ENCODE measurements around the gene HOXA7.

DNA sequence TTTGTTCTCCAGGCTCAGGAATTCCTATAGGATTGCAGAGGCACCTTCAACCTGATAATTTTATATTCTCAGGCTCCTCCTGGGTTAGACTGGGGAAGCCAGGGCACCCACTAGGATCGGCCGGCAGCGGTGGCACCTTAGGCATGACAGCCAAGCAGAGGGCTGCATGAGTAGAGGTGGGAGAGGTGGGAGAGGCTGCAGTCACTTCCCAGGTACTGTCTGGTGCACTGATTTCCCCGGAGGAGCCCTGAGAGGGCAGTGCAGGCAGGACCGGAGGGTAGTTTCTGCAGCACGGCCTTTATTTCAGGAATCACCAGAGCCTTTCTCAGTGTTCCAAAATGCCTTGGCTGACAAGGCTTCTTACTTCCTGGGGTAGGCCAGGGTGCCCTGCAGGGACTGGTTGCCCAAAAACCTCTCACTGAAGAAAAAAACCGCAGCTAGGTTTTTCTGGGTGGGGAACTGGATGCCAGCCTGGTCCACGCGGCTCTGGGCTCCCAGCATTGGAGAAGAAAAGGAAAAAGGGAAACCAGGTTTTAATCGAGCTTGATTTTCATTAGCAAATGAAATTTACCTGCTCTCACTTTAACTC lies 47.0 kb upstream of the HOXA7 start:
- TF ChIP-seq, protein P1, sequence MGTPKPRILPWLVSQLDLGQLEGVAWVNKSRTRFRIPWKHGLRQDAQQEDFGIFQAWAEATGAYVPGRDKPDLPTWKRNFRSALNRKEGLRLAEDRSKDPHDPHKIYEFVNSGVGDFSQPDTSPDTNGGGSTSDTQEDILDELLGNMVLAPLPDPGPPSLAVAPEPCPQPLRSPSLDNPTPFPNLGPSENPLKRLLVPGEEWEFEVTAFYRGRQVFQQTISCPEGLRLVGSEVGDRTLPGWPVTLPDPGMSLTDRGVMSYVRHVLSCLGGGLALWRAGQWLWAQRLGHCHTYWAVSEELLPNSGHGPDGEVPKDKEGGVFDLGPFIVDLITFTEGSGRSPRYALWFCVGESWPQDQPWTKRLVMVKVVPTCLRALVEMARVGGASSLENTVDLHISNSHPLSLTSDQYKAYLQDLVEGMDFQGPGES (IDR thresholded peaks at IDR 0.05; ENCODE audit: low read depth, low read length) = no peak
- TF ChIP-seq, protein P2, sequence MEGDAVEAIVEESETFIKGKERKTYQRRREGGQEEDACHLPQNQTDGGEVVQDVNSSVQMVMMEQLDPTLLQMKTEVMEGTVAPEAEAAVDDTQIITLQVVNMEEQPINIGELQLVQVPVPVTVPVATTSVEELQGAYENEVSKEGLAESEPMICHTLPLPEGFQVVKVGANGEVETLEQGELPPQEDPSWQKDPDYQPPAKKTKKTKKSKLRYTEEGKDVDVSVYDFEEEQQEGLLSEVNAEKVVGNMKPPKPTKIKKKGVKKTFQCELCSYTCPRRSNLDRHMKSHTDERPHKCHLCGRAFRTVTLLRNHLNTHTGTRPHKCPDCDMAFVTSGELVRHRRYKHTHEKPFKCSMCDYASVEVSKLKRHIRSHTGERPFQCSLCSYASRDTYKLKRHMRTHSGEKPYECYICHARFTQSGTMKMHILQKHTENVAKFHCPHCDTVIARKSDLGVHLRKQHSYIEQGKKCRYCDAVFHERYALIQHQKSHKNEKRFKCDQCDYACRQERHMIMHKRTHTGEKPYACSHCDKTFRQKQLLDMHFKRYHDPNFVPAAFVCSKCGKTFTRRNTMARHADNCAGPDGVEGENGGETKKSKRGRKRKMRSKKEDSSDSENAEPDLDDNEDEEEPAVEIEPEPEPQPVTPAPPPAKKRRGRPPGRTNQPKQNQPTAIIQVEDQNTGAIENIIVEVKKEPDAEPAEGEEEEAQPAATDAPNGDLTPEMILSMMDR (IDR thresholded peaks at IDR 0.05) = no peak
- no peak for TF ChIP-seq SMC3 (IDR thresholded peaks at IDR 0.05; ENCODE audit: low read depth, low read length)
- no peak for TF ChIP-seq YY1 (IDR thresholded peaks at IDR 0.05; ENCODE audit: low read depth)
- no peak for TF ChIP-seq RCOR1 (IDR thresholded peaks at IDR 0.05; ENCODE audit: low read length)
- TF ChIP-seq, protein P3, sequence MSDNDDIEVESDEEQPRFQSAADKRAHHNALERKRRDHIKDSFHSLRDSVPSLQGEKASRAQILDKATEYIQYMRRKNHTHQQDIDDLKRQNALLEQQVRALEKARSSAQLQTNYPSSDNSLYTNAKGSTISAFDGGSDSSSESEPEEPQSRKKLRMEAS (IDR thresholded peaks at IDR 0.05; ENCODE audit: low read depth) = no peak
- TF ChIP-seq NRF1 (IDR thresholded peaks at IDR 0.05; ENCODE audit: low read depth, low read length) = no peak
- no peak for TF ChIP-seq MXI1 (IDR thresholded peaks at IDR 0.05; ENCODE audit: low read depth, low read length)
- TF ChIP-seq GABPA (IDR thresholded peaks at IDR 0.05; ENCODE audit: low read depth) = no peak
- TF ChIP-seq JUND (IDR thresholded peaks at IDR 0.05) = no peak
- TF ChIP-seq, protein P4, sequence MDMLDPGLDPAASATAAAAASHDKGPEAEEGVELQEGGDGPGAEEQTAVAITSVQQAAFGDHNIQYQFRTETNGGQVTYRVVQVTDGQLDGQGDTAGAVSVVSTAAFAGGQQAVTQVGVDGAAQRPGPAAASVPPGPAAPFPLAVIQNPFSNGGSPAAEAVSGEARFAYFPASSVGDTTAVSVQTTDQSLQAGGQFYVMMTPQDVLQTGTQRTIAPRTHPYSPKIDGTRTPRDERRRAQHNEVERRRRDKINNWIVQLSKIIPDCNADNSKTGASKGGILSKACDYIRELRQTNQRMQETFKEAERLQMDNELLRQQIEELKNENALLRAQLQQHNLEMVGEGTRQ (IDR thresholded peaks at IDR 0.05; ENCODE audit: borderline replicate concordance, low read depth, low read length) = no peak
- no peak for TF ChIP-seq MEF2A (IDR thresholded peaks at IDR 0.05; ENCODE audit: borderline replicate concordance, low read depth)
- TF ChIP-seq TEAD4 (IDR thresholded peaks at IDR 0.05; ENCODE audit: borderline replicate concordance, insufficient read depth) = no peak

Measured in SK-N-SH (cell line).